Muscle layer of colon (tissue), 2 donors: Measurements from ENCODE around the gene ZIC2.
A peak's percentile ranks its signal among the peaks of the same experiment; 100 is the strongest.

Source experiments
- H3K27ac ChIP-seq: one replicate; pipeline ENCODE4 v1.7.0; 2013; ENCODE audit warnings: low read depth, mild to moderate bottlenecking, low read length, moderate library complexity
- H3K27me3 ChIP-seq, 2 donors: one replicate each; pipeline ENCODE4 v1.7.0; 2013; ENCODE audit warnings: low read length in 2 of 2, mild to moderate bottlenecking in 2 of 2; ENCODE audit not compliant: insufficient read depth in 2 of 2, control insufficient read depth in 1 of 2
- H3K36me3 ChIP-seq: one replicate; pipeline ENCODE4 v1.7.0; 2013; ENCODE audit warnings: mild to moderate bottlenecking, low read length; ENCODE audit not compliant: insufficient read depth
- H3K4me1 ChIP-seq: one replicate; pipeline ENCODE4 v1.7.0; 2013; ENCODE audit warnings: mild to moderate bottlenecking, low read length; ENCODE audit not compliant: insufficient read depth
- H3K4me3 ChIP-seq, 2 donors: one replicate each; pipeline ENCODE4 v1.7.0; 2013; ENCODE audit warnings: low read length in 2 of 2, low read depth in 1 of 2, mild to moderate bottlenecking in 1 of 2, moderate library complexity in 1 of 2
- H3K9ac ChIP-seq: one replicate; pipeline ENCODE4 v1.7.0; 2013; ENCODE audit warnings: low read length
- H3K9me3 ChIP-seq: one replicate; pipeline ENCODE4 v1.7.0; 2013; ENCODE audit warnings: mild to moderate bottlenecking, low read length
- donor health status: abdominal sarcoma.
- donor health status: Adenocarcinoma of cecum.

ZIC2 gene

GRCh38 chr13:99969919-99970650, 11.5 kb upstream of the ZIC2 start:
- Histone ChIP-seq H3K9ac (no peak overlapping the region), H3K9me3 (peaks cover 14% of the 10 kb centered on the region), H3K27ac (no peak overlapping the region), H3K4me1 (peaks cover 15% of the 10 kb centered on the region), H3K27me3 (peaks cover 71 to 91% of the 10 kb centered on the region in 2 donors), H3K36me3 (no peaks in the 10 kb centered on the region), H3K4me3 (peak overlapping the region in 1 of 2 donors; percentile 30)

- Histone ChIP-seq H3K9ac (no peak overlapping the region), H3K36me3 (no peaks in the 10 kb centered on the region), H3K27me3 (peaks cover 73 to 91% of the 10 kb centered on the region in 2 donors), H3K9me3 (peaks cover 19% of the 10 kb centered on the region), H3K4me1 (peaks cover 15% of the 10 kb centered on the region), H3K4me3 (no peak overlapping the region), H3K27ac (no peak overlapping the region)
Measured at GRCh38 chr13:99970651-99971575, 10.7 kb upstream of the ZIC2 start.

GRCh38 chr13:99971576-99972189, 9.9 kb upstream of the ZIC2 start, which contains the start of gene ZIC5:
TSS of gene ZIC5 (minus strand) at chr13:99971767. CDS start at chr13:99971603, 164 bp downstream.
- Histone ChIP-seq H3K9me3 (peaks cover 21% of the 10 kb centered on the region), H3K27ac (no peak within 1 kb of the TSS), H3K9ac (no peak within 1 kb of the TSS), H3K4me1 (peaks cover 15% of the 10 kb centered on the region), H3K4me3 (no peak within 1 kb of the TSS), H3K27me3 (peaks cover 73 to 91% of the 10 kb centered on the region in 2 donors), H3K36me3 (no peaks in the 10 kb centered on the region)

GRCh38 chr13:99972190-99972731, 9.3 kb upstream of the ZIC2 start:
- Histone ChIP-seq H3K4me1 (peaks cover 15% of the 10 kb centered on the region), H3K36me3 (no peaks in the 10 kb centered on the region), H3K9ac (no peak overlapping the region), H3K9me3 (peaks cover 21% of the 10 kb centered on the region), H3K4me3 (no peak overlapping the region), H3K27ac (no peak overlapping the region), H3K27me3 (peaks cover 78 to 91% of the 10 kb centered on the region in 2 donors)

- Histone ChIP-seq H3K27ac (no peak overlapping the region), H3K9me3 (peaks cover 25% of the 10 kb centered on the region)
Measured at GRCh38 chr13:99973163-99973807, 8.3 kb upstream of the ZIC2 start.

GRCh38 chr13:99973808-99974185, 7.8 kb upstream of the ZIC2 start:
- Histone ChIP-seq H3K27me3 (peaks cover 81 to 91% of the 10 kb centered on the region in 2 donors), H3K9ac (no peak overlapping the region), H3K4me3 (no peak overlapping the region), H3K27ac (no peak overlapping the region), H3K36me3 (no peaks in the 10 kb centered on the region), H3K4me1 (peaks cover 18% of the 10 kb centered on the region), H3K9me3 (peaks cover 25% of the 10 kb centered on the region)

More at GRCh38 chr13:99973163-99973807, 8.3 kb upstream of the ZIC2 start:
- Histone ChIP-seq H3K27me3 (peaks cover 80 to 91% of the 10 kb centered on the region in 2 donors), H3K9ac (no peak overlapping the region), H3K4me1 (peaks cover 16% of the 10 kb centered on the region), H3K4me3 (no peak overlapping the region), H3K36me3 (no peaks in the 10 kb centered on the region)

- H3K4me3 ChIP-seq = no peak overlapping the region
- H3K4me1 ChIP-seq = peaks cover 15% of the 10 kb centered on the region
- H3K27ac ChIP-seq = no peak overlapping the region
- H3K27me3 ChIP-seq = peaks cover 81 to 91% of the 10 kb centered on the region in 2 donors
- H3K9me3 ChIP-seq = peaks cover 25% of the 10 kb centered on the region
- H3K9ac ChIP-seq = no peak overlapping the region
- H3K36me3 ChIP-seq = no peaks in the 10 kb centered on the region
Measured at GRCh38 chr13:99974296-99974938, 7.2 kb upstream of the ZIC2 start.

- no peak overlapping the region for H3K9ac ChIP-seq
- peaks cover 21% of the 10 kb centered on the region for H3K4me1 ChIP-seq
- peaks cover 88 to 91% of the 10 kb centered on the region in 2 donors for H3K27me3 ChIP-seq
- no peaks in the 10 kb centered on the region for H3K36me3 ChIP-seq
- H3K9me3 ChIP-seq = peaks cover 25% of the 10 kb centered on the region
- H3K4me3 ChIP-seq = no peak overlapping the region
- no peak overlapping the region for H3K27ac ChIP-seq
Measured at GRCh38 chr13:99974939-99975561, 6.5 kb upstream of the ZIC2 start.

GRCh38 chr13:99975626-99976025, 6.0 kb upstream of the ZIC2 start:
- Histone ChIP-seq H3K36me3 (no peaks in the 10 kb centered on the region), H3K27ac (no peak overlapping the region), H3K27me3 (peaks cover 91 to 94% of the 10 kb centered on the region in 2 donors), H3K4me3 (no peak overlapping the region), H3K9ac (no peak overlapping the region), H3K4me1 (peaks cover 21% of the 10 kb centered on the region), H3K9me3 (peaks cover 25% of the 10 kb centered on the region)

GRCh38 chr13:99976575-99976974, 5.0 kb upstream of the ZIC2 start:
- no peak overlapping the region for H3K27ac ChIP-seq
- no peak overlapping the region for H3K9ac ChIP-seq
- H3K9me3 ChIP-seq = peaks cover 25% of the 10 kb centered on the region
- no peak overlapping the region for H3K4me3 ChIP-seq
- peaks cover 87 to 95% of the 10 kb centered on the region in 2 donors for H3K27me3 ChIP-seq
- H3K4me1 ChIP-seq = peaks cover 20% of the 10 kb centered on the region
- H3K36me3 ChIP-seq = no peaks in the 10 kb centered on the region
